Measurements from ENCODE around the gene FRMD4B. TPM values are rescaled to one million over a fixed set of nuclear protein-coding genes. Genes with fewer than 3 reads are reported as not detected.

Gene FRMD4B
- total RNA-seq, 1 donor from 2014 or later = 37.4 TPM

- no peak for TF ChIP-seq CTCF (conservative IDR thresholded peaks at IDR 0.05)
- no peak overlapping the region for H3K4me3 Mint-ChIP-seq
- no peak for DNase-seq (ENCODE audit: extremely low spot score, unreplicated experiment)
- no peaks in the 10 kb centered on the region for H3K36me3 Mint-ChIP-seq
- H3K27me3 Mint-ChIP-seq = no peaks in the 10 kb centered on the region
- H3K27ac Mint-ChIP-seq = no peak overlapping the region
- H3K4me1 Mint-ChIP-seq (ENCODE audit: unreplicated experiment) = no peaks in the 10 kb centered on the region
- H3K9me3 Mint-ChIP-seq = no peaks in the 10 kb centered on the region
Measured at GRCh38 chr3:69364354-69364753, 21.5 kb downstream of the FRMD4B start.

- no peak for TF ChIP-seq CTCF (conservative IDR thresholded peaks at IDR 0.05)
- Mint-ChIP-seq H3K36me3 (no peaks in the 10 kb centered on the region), H3K4me1 (ENCODE audit: unreplicated experiment) (no peaks in the 10 kb centered on the region), H3K4me3 (no peak overlapping the region), H3K9me3 (no peaks in the 10 kb centered on the region), H3K27ac (no peak overlapping the region), H3K27me3 (no peaks in the 10 kb centered on the region)
- DNase-seq (ENCODE audit: extremely low spot score, unreplicated experiment) = no peak
Measured at GRCh38 chr3:69360690-69361089, 25.2 kb downstream of the FRMD4B start.

GRCh38 chr3:69359916-69360315, 26.0 kb downstream of the FRMD4B start:
- DNase-seq (ENCODE audit: extremely low spot score, unreplicated experiment) = no peak
- no peak for TF ChIP-seq CTCF (conservative IDR thresholded peaks at IDR 0.05)
- Mint-ChIP-seq H3K27ac (no peak overlapping the region), H3K36me3 (no peaks in the 10 kb centered on the region), H3K9me3 (no peaks in the 10 kb centered on the region), H3K4me3 (no peak overlapping the region), H3K27me3 (no peaks in the 10 kb centered on the region), H3K4me1 (ENCODE audit: unreplicated experiment) (no peaks in the 10 kb centered on the region)

- Mint-ChIP-seq H3K4me3 (no peak overlapping the region), H3K4me1 (ENCODE audit: unreplicated experiment) (no peaks in the 10 kb centered on the region), H3K36me3 (no peaks in the 10 kb centered on the region), H3K9me3 (no peaks in the 10 kb centered on the region), H3K27me3 (no peaks in the 10 kb centered on the region), H3K27ac (no peak overlapping the region)
- no peak for TF ChIP-seq CTCF (conservative IDR thresholded peaks at IDR 0.05)
- DNase-seq (ENCODE audit: extremely low spot score, unreplicated experiment) = no peak
Measured at GRCh38 chr3:69359339-69359893, 26.5 kb downstream of the FRMD4B start.

GRCh38 chr3:69357196-69357595, 28.7 kb downstream of the FRMD4B start:
- Mint-ChIP-seq H3K9me3 (no peaks in the 10 kb centered on the region), H3K4me1 (ENCODE audit: unreplicated experiment) (no peaks in the 10 kb centered on the region), H3K4me3 (no peak overlapping the region), H3K36me3 (no peaks in the 10 kb centered on the region), H3K27ac (no peak overlapping the region), H3K27me3 (no peaks in the 10 kb centered on the region)
- TF ChIP-seq CTCF (conservative IDR thresholded peaks at IDR 0.05) = no peak
- no peak for DNase-seq (ENCODE audit: extremely low spot score, unreplicated experiment)

- H3K4me1 Mint-ChIP-seq (ENCODE audit: unreplicated experiment) = no peaks in the 10 kb centered on the region
- no peak overlapping the region for H3K4me3 Mint-ChIP-seq
- H3K27ac Mint-ChIP-seq = no peak overlapping the region
- H3K9me3 Mint-ChIP-seq = no peaks in the 10 kb centered on the region
- no peaks in the 10 kb centered on the region for H3K36me3 Mint-ChIP-seq
- H3K27me3 Mint-ChIP-seq = no peaks in the 10 kb centered on the region
- no peak for TF ChIP-seq CTCF (conservative IDR thresholded peaks at IDR 0.05)
- DNase-seq (ENCODE audit: extremely low spot score, unreplicated experiment) = no peak
Measured at GRCh38 chr3:69354948-69355347, 30.9 kb downstream of the FRMD4B start.

Measured in type B pancreatic cell (in vitro differentiated cells).